ENCODE data around the gene COL5A2.

The COL5A2 gene

DNA sequence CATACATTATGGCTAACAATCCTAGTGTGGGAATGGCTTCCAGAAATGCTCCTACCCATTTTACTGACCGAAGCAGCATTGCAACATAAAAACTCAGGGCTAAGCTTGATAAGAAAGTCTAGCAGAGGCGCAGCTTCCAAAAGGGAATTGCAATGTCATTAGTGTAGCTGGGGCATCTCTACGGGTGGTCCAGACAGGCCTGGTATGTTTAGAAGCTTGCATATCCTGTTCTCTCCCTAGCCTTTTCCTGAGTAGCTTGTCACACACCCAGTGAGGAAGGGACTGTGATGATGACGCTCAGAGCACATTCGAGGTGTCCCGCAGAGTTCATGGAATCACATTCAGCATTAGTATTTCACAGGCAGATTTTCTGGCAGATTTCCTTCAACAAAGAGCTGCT lies 38.0 kb upstream of the COL5A2 start:
- Histone ChIP-seq H3K9me3 (ENCODE audit: insufficient read depth, low read length, severe bottlenecking) (no peaks in the 10 kb centered on the region), H3K4me2 (ENCODE audit: insufficient read depth, low read length) (no peak overlapping the region), H3K9ac (ENCODE audit: low read depth, low read length) (no peak overlapping the region), H3K36me3 (ENCODE audit: insufficient read depth, low read length) (no peaks in the 10 kb centered on the region), H3K27ac (ENCODE audit: low read length) (no peak overlapping the region), H3K27me3 (ENCODE audit: insufficient read depth, low read length, poor library complexity) (no peaks in the 10 kb centered on the region), H3K79me2 (ENCODE audit: insufficient read depth, low read length) (no peaks in the 10 kb centered on the region), H3K4me1 (ENCODE audit: insufficient read depth, low read length) (no peaks in the 10 kb centered on the region), H2AFZ (ENCODE audit: low read depth, low read length) (no peak overlapping the region), H4K20me1 (ENCODE audit: insufficient read depth, low read length) (no peaks in the 10 kb centered on the region), H3K4me3 (ENCODE audit: low read depth in 1 of 2, low read length in 2 of 2) (no peak overlapping the region)
- TF ChIP-seq EZH2 (IDR thresholded peaks at IDR 0.05; ENCODE audit: borderline replicate concordance, low read depth, low read length, severe bottlenecking) (no peak), CTCF (IDR thresholded peaks at IDR 0.05; ENCODE audit: borderline replicate concordance, extremely low read depth, low read length, poor library complexity, severe bottlenecking) (no peak)
- no peak for DNase-seq
- ATAC-seq (ENCODE audit: insufficient read depth, low read depth): no peak

GRCh38 chr2:189217051-189217450 lies 37.5 kb upstream of the COL5A2 start:
- Histone ChIP-seq H3K27ac (ENCODE audit: low read length) (no peak overlapping the region), H3K9me3 (ENCODE audit: insufficient read depth, low read length, severe bottlenecking) (no peaks in the 10 kb centered on the region), H3K36me3 (ENCODE audit: insufficient read depth, low read length) (no peaks in the 10 kb centered on the region), H3K9ac (ENCODE audit: low read depth, low read length) (no peak overlapping the region), H3K4me2 (ENCODE audit: insufficient read depth, low read length) (no peak overlapping the region), H4K20me1 (ENCODE audit: insufficient read depth, low read length) (no peaks in the 10 kb centered on the region), H3K4me3 (ENCODE audit: low read depth in 1 of 2, low read length in 2 of 2) (no peak overlapping the region), H3K4me1 (ENCODE audit: insufficient read depth, low read length) (no peaks in the 10 kb centered on the region), H3K79me2 (ENCODE audit: insufficient read depth, low read length) (no peaks in the 10 kb centered on the region), H2AFZ (ENCODE audit: low read depth, low read length) (no peak overlapping the region), H3K27me3 (ENCODE audit: insufficient read depth, low read length, poor library complexity) (no peaks in the 10 kb centered on the region)
- ATAC-seq (ENCODE audit: insufficient read depth, low read depth) (no peak), DNase-seq (no peak)
- no peak for TF ChIP-seq CTCF (IDR thresholded peaks at IDR 0.05; ENCODE audit: borderline replicate concordance, extremely low read depth, low read length, poor library complexity, severe bottlenecking)
- no peak for TF ChIP-seq EZH2 (IDR thresholded peaks at IDR 0.05; ENCODE audit: borderline replicate concordance, low read depth, low read length, severe bottlenecking)

DNA sequence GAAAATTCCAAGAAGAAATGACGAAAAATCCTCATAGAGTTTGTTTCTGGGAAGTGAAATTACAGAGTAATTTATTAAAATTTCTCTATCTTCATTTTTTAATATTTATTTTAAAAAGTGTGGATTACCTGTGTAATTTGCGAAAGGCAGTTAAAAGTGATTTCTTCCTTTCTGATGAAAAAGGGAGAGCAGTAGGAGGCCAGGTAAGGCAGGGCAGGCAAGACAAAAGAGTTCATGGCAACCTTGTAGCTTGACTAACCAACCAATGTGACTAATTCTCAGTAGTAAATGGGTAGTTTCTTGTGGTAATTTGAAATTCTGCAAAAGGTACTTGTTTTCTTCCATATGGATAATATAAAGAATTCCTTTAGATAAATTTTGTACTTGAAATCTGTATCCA lies 34.9 kb upstream of the COL5A2 start:
- Histone ChIP-seq H2AFZ (ENCODE audit: low read depth, low read length) (no peak overlapping the region), H3K36me3 (ENCODE audit: insufficient read depth, low read length) (no peaks in the 10 kb centered on the region), H3K4me2 (ENCODE audit: insufficient read depth, low read length) (no peak overlapping the region), H4K20me1 (ENCODE audit: insufficient read depth, low read length) (no peaks in the 10 kb centered on the region), H3K4me1 (ENCODE audit: insufficient read depth, low read length) (no peaks in the 10 kb centered on the region), H3K27ac (ENCODE audit: low read length) (no peak overlapping the region), H3K79me2 (ENCODE audit: insufficient read depth, low read length) (no peaks in the 10 kb centered on the region), H3K4me3 (ENCODE audit: low read depth in 1 of 2, low read length in 2 of 2) (no peak overlapping the region), H3K9ac (ENCODE audit: low read depth, low read length) (no peak overlapping the region), H3K9me3 (ENCODE audit: insufficient read depth, low read length, severe bottlenecking) (no peaks in the 10 kb centered on the region), H3K27me3 (ENCODE audit: insufficient read depth, low read length, poor library complexity) (no peaks in the 10 kb centered on the region)
- no peak for TF ChIP-seq CTCF (IDR thresholded peaks at IDR 0.05; ENCODE audit: borderline replicate concordance, extremely low read depth, low read length, poor library complexity, severe bottlenecking)
- TF ChIP-seq EZH2 (IDR thresholded peaks at IDR 0.05; ENCODE audit: borderline replicate concordance, low read depth, low read length, severe bottlenecking): no peak
- DNase-seq: no peak
- ATAC-seq (ENCODE audit: insufficient read depth, low read depth): no peak

- Histone ChIP-seq H3K27ac (ENCODE audit: low read length) (no peak overlapping the region), H4K20me1 (ENCODE audit: insufficient read depth, low read length) (no peaks in the 10 kb centered on the region), H3K9me3 (ENCODE audit: insufficient read depth, low read length, severe bottlenecking) (no peaks in the 10 kb centered on the region), H3K27me3 (ENCODE audit: insufficient read depth, low read length, poor library complexity) (no peaks in the 10 kb centered on the region), H3K9ac (ENCODE audit: low read depth, low read length) (no peak overlapping the region), H3K4me1 (ENCODE audit: insufficient read depth, low read length) (no peaks in the 10 kb centered on the region), H3K36me3 (ENCODE audit: insufficient read depth, low read length) (no peaks in the 10 kb centered on the region), H3K4me3 (ENCODE audit: low read depth in 1 of 2, low read length in 2 of 2) (no peak overlapping the region), H3K79me2 (ENCODE audit: insufficient read depth, low read length) (no peaks in the 10 kb centered on the region), H3K4me2 (ENCODE audit: insufficient read depth, low read length) (no peak overlapping the region), H2AFZ (ENCODE audit: low read depth, low read length) (no peak overlapping the region)
- TF ChIP-seq EZH2 (IDR thresholded peaks at IDR 0.05; ENCODE audit: borderline replicate concordance, low read depth, low read length, severe bottlenecking) (no peak), CTCF (IDR thresholded peaks at IDR 0.05; ENCODE audit: borderline replicate concordance, extremely low read depth, low read length, poor library complexity, severe bottlenecking) (no peak)
- DNase-seq: no peak
- no peak for ATAC-seq (ENCODE audit: insufficient read depth, low read depth)
Measured at GRCh38 chr2:189213250-189213649, 33.7 kb upstream of the COL5A2 start.

Measured in DND-41 (cell line).